Activated T-cell treated with anti-CD3 and anti-CD28 coated beads for 48 hours (primary cell): ENCODE measurements around the gene RNF26.

Experiments
- DNase-seq: peaks from one replicate; pipeline ENCODE4 v3.0.0-alpha.2; 2020; ENCODE audit warnings: low read depth

RNF26 gene

GRCh38 chr11:119334174-119334930, at the start of gene RNF26:
TSS of gene RNF26 (plus strand) at chr11:119334527. CDS start at chr11:119335123, 596 bp downstream.
- DNase-seq = peak; percentile 87

- no peak for DNase-seq
These were observed 48.9 kb upstream of the RNF26 start for GRCh38 chr11:119285431-119285830.

GRCh38 chr11:119288219-119288618, 46.1 kb upstream of the RNF26 start:
- no peak for DNase-seq

- DNase-seq = no peak
These were observed 43.3 kb upstream of the RNF26 start for GRCh38 chr11:119290894-119291497.

- no peak for DNase-seq
These were observed 40.9 kb upstream of the RNF26 start for GRCh38 chr11:119293461-119293860.

- DNase-seq = no peak
These were observed 39.1 kb upstream of the RNF26 start for GRCh38 chr11:119295178-119295577.

- no peak for DNase-seq
These were observed 36.4 kb upstream of the RNF26 start for GRCh38 chr11:119297938-119298337.

- no peak for DNase-seq
These were observed 35.6 kb upstream of the RNF26 start for GRCh38 chr11:119298726-119299125.

GRCh38 chr11:119299416-119299815, 34.9 kb upstream of the RNF26 start:
- DNase-seq = no peak

GRCh38 chr11:119300198-119300964, 33.9 kb upstream of the RNF26 start:
- DNase-seq = no peak

GRCh38 chr11:119303227-119303718, 31.1 kb upstream of the RNF26 start:
- no peak for DNase-seq

GRCh38 chr11:119305556-119306372, 28.6 kb upstream of the RNF26 start:
- DNase-seq = no peak

GRCh38 chr11:119306373-119306890, 27.9 kb upstream of the RNF26 start:
- DNase-seq = peak; percentile 17

GRCh38 chr11:119307219-119307618, 27.1 kb upstream of the RNF26 start:
- no peak for DNase-seq

GRCh38 chr11:119307974-119308373, 26.4 kb upstream of the RNF26 start:
- DNase-seq = no peak

- DNase-seq = no peak
These were observed 24.9 kb upstream of the RNF26 start for GRCh38 chr11:119309411-119309810.

- no peak for DNase-seq
These were observed 24.2 kb upstream of the RNF26 start for GRCh38 chr11:119309953-119310681.

GRCh38 chr11:119310682-119311052, 23.7 kb upstream of the RNF26 start:
- DNase-seq = no peak

- no peak for DNase-seq
These were observed 19.6 kb upstream of the RNF26 start for GRCh38 chr11:119314726-119315125.

GRCh38 chr11:119315131-119316015, 19.0 kb upstream of the RNF26 start:
- DNase-seq = no peak
